ENCODE measurements around the gene SLC5A10.

- TF ChIP-seq CTCF (IDR thresholded peaks at IDR 0.05; ENCODE audit: low read length) (no peak), EZH2 (optimal IDR thresholded peaks at IDR 0.05; ENCODE audit: low read depth, low read length) (no peak)
Measured at GRCh38 chr17:19023209-19023999, 71.4 kb downstream of the SLC5A10 start.
